B cell (primary cell): Measurements from ENCODE around the gene PGA4. TPM values are rescaled to one million over a fixed set of nuclear protein-coding genes. Genes with fewer than 3 reads are reported as not detected.
"Not testable (repeated sequence)": the region's sequence is repeated elsewhere in the genome, so short reads cannot be mapped to it uniquely, and the experiment has no call there.

Source experiments
- ATAC-seq: fragments of 200-7000 bp; cut with Tn5 transposase; one replicate; pipeline ENCODE4 v1.10.0; 2021; ENCODE audit warnings: low read depth, mild to moderate bottlenecking, moderate number of reproducible peaks, moderate library complexity
- CTCF ChIA-PET: fragments of 350-600 bp; sonication (Branson Sonifier 250); formaldehyde crosslinking; loops from one replicate; lab custom pipeline; 2021; ENCODE audit warnings: antibody characterized with exemption, inconsistent platforms; lab: Charles Lee
- POLR2A ChIA-PET: fragments of 350-600 bp; sonication (Branson Sonifier 250); formaldehyde crosslinking; loops from one replicate; lab custom pipeline; 2021; ENCODE audit warnings: antibody characterized with exemption; lab: Charles Lee
- DNase-seq: peaks from one replicate; pipeline ENCODE4 v3.0.0; 2013
- H2AFZ ChIP-seq: 2 replicates; pipeline ENCODE4 v1.6.1; 2012; ENCODE audit warnings: mild to moderate bottlenecking, low read depth, low read length; ENCODE audit not compliant: insufficient read depth, poor library complexity, severe bottlenecking
- H3K27ac ChIP-seq, 2 donors: 1 replicate in 1 of 2; 2 replicates in 1 of 2; pipeline ENCODE4 v1.5.1; 2012 to 2013; ENCODE audit warnings: low read length in 2 of 2, mild to moderate bottlenecking in 2 of 2, moderate library complexity in 1 of 2
- H3K27me3 ChIP-seq, 4 experiments: fragments of 200-600 bp in 1 of 4; sonication (generic) in 1 of 4; replicated peaks in 1 of 4; 1 replicate in 2 of 4; 2 replicates in 2 of 4; pipeline versions ENCODE4 v1.6.1 to v1.7.0; 2013 to 2016; ENCODE audit warnings: low read length in 3 of 4, mild to moderate bottlenecking in 2 of 4, mixed read lengths in 1 of 4, moderate library complexity in 1 of 4; ENCODE audit not compliant: insufficient read depth in 4 of 4, control insufficient read depth in 3 of 4; ENCODE audit errors: control extremely low read depth in 1 of 4
- H3K36me3 ChIP-seq, 2 experiments: replicated peaks in 1 of 2; 1 replicate in 1 of 2; 2 replicates in 1 of 2; pipeline versions ENCODE4 v1.6.1 to v1.7.1; 2013; ENCODE audit warnings: low read length in 1 of 2; ENCODE audit not compliant: insufficient read depth in 2 of 2, control insufficient read depth in 1 of 2; ENCODE audit errors: control extremely low read depth in 1 of 2, extremely low read depth in 1 of 2
- H3K4me1 ChIP-seq, 2 donors: fragments of 200-600 bp in 1 of 2; sonication (generic) in 1 of 2; 1 replicate in 1 of 2; 2 replicates in 1 of 2; pipeline versions ENCODE4 v1.5.1 to v1.6.1; 2013 to 2017; ENCODE audit warnings: low read length in 2 of 2; ENCODE audit not compliant: control insufficient read depth in 2 of 2, insufficient read depth in 2 of 2
- H3K4me2 ChIP-seq: replicated peaks from 2 replicates; pipeline ENCODE3; 2012; ENCODE audit warnings: mild to moderate bottlenecking, low read depth, low read length; ENCODE audit not compliant: poor library complexity, severe bottlenecking
- H3K4me3 ChIP-seq, 5 experiments: fragments of 200-600 bp in 1 of 5; sonication (generic) in 1 of 5; 1 replicate in 3 of 5; 2 replicates in 2 of 5; pipeline versions ENCODE4 v1.5.1 to v1.7.0; 2011 to 2016; ENCODE audit warnings: low read length in 4 of 5, mild to moderate bottlenecking in 4 of 5, low read depth in 2 of 5, control low read depth in 1 of 5, moderate library complexity in 1 of 5; ENCODE audit not compliant: insufficient read depth in 1 of 5; ENCODE audit errors: control extremely low read depth in 1 of 5, extremely low read depth in 1 of 5
- H3K79me2 ChIP-seq: fragments of 200-600 bp; sonication (generic); one replicate; pipeline ENCODE4 v1.6.0; 2016; ENCODE audit warnings: low read length; ENCODE audit not compliant: control insufficient read depth, insufficient read depth
- H3K9ac ChIP-seq: fragments of 200-600 bp; sonication (generic); 2 replicates; pipeline ENCODE4 v1.6.1; 2017; ENCODE audit warnings: mild to moderate bottlenecking, low read length, moderate library complexity
- H3K9me3 ChIP-seq, 3 donors: one replicate each; pipeline versions ENCODE4 v1.6.1 to v1.7.1; 2013; ENCODE audit warnings: low read length in 2 of 3; ENCODE audit not compliant: control insufficient read depth in 2 of 3, insufficient read depth in 1 of 3; ENCODE audit errors: control extremely low read depth in 1 of 3
- H4K20me1 ChIP-seq: 2 replicates; pipeline ENCODE4 v1.6.0; 2012; ENCODE audit warnings: mild to moderate bottlenecking, low read length; ENCODE audit not compliant: insufficient read depth, control insufficient read depth, poor library complexity, severe bottlenecking
- H3K27ac Mint-ChIP-seq: one replicate; pipeline ENCODE4 v1.8.0; 2021; ENCODE audit warnings: mixed read lengths
- H3K27me3 Mint-ChIP-seq: one replicate; pipeline ENCODE4 v1.8.0; 2021; ENCODE audit warnings: mixed read lengths
- H3K4me1 Mint-ChIP-seq: one replicate; pipeline ENCODE4 v1.8.0; 2021; ENCODE audit warnings: mixed read lengths
- H3K4me3 Mint-ChIP-seq: one replicate; pipeline ENCODE4 v1.8.0; 2021; ENCODE audit warnings: mixed read lengths
- H3K9me3 Mint-ChIP-seq: one replicate; pipeline ENCODE4 v1.8.0; 2022; ENCODE audit warnings: mixed read lengths; ENCODE audit not compliant: insufficient read depth
- WGBS: methylation state at CpG from one replicate; pipeline ENCODE4 v1.1.5; 2013; ENCODE audit warnings: missing lambda C conversion rate; ENCODE audit not compliant: insufficient coverage; 5-methylcytosine and 5-hydroxymethylcytosine counted together
- intact Hi-C: fragments of 100-400 bp; cut with micrococcal nuclease; formaldehyde crosslinking; loops from one replicate; pipeline ENCODE4 v1.10.0; 2022
- polyA plus RNA-seq: library from polyadenylated mRNA; depleted of rRNA; stranded (reverse); fragments of >200 nt; gene quantifications from 2 replicates; pipeline ENCODE4 v1.2.3, GENCODE V29; 2012
- total RNA-seq, 2 donors: library from RNA; stranded (reverse); fragments of 120-200 nt in 1 of 2; gene quantifications; 1 replicate in 1 of 2; 2 replicates in 1 of 2; pipeline versions ENCODE4 v1.2.3 to v1.2.4, GENCODE V29; 2013 to 2022

The PGA4 gene
- total and polyA plus RNA-seq, 2 donors (not counting 1 experiment from before 2014, with no cell fraction given), result not detected

DNA sequence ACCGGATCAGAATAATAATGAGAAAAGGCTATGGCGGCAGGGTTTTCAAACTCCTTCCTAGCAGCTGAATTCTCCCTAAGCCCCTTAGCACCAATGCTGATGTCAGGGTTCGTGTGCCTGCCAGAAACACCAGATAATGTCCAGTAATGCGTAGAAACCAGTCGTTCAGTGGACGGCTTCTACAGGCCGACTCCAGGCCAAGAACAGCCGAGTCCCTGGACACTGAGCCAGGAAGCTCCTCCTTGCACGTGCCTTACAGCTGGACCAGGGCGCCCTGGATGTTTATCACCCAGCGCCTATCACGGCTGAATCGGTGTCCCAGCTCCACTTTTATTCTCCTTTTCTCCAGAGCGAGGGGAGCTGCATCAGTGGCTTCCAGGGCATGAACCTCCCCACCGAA, 8.9 kb downstream of the PGA4 start:
- CTCF ChIA-PET, H3K27ac Mint-ChIP-seq: not testable (repeated sequence)

GRCh38 chr11:61231585-61231984, 9.4 kb downstream of the PGA4 start:
- H3K4me2 ChIP-seq, H3K27me3 ChIP-seq, H3K27ac ChIP-seq, H3K4me1 Mint-ChIP-seq, H3K4me1 ChIP-seq, H3K4me3 Mint-ChIP-seq, H3K27ac Mint-ChIP-seq, DNase-seq, H3K79me2 ChIP-seq, H4K20me1 ChIP-seq, H3K9me3 ChIP-seq, ATAC-seq, intact Hi-C loops, POLR2A ChIA-PET, H3K9ac ChIP-seq, CTCF ChIA-PET, H3K27me3 Mint-ChIP-seq, H3K9me3 Mint-ChIP-seq, H2AFZ ChIP-seq, H3K36me3 ChIP-seq, H3K4me3 ChIP-seq: not testable (repeated sequence)
- no CpG with 5 or more reads among the region's 5 CpGs for WGBS

More for the DNA sequence above, 8.9 kb downstream of the PGA4 start:
- H3K79me2 ChIP-seq, H3K4me3 ChIP-seq, intact Hi-C loops, H3K27me3 Mint-ChIP-seq, H3K4me3 Mint-ChIP-seq, H3K4me1 Mint-ChIP-seq, H3K9ac ChIP-seq, H3K9me3 ChIP-seq, DNase-seq, POLR2A ChIA-PET, H3K4me2 ChIP-seq, ATAC-seq, H3K9me3 Mint-ChIP-seq, H4K20me1 ChIP-seq, H3K27me3 ChIP-seq, H3K27ac ChIP-seq, H2AFZ ChIP-seq, H3K4me1 ChIP-seq, H3K36me3 ChIP-seq: not testable (repeated sequence)
- no CpG with 5 or more reads among the region's 15 CpGs for WGBS

DNA sequence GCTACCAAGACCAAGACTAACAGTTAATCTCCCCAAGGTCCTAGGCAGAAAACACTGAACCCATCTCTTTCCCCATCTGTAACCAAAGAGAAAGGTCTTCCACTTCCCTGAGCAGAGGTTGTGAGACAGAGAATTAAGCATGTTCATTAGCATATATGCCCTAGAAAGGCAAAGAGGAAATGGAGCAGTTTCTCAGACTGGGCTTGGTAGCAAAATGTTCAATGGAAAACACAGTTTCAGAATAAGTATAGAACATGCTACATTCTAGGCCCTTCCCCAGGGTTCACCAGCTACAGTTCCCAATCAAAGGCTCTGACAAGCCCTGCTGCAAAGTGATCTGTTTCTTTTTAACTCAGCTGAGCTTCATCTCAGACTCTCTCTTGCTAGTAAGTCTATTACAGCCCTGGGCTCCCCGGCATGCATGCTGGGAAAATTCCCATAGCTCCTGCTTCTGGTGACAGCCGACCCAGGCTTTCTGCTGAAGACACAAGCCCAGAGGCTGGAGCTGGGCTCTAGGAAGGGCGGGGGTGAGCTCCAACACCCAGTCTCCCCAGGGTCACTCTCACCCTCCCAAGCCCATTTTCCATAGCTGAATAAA, 10.5 kb downstream of the PGA4 start:
- CTCF ChIA-PET, ATAC-seq, POLR2A ChIA-PET: not testable (repeated sequence)

DNA sequence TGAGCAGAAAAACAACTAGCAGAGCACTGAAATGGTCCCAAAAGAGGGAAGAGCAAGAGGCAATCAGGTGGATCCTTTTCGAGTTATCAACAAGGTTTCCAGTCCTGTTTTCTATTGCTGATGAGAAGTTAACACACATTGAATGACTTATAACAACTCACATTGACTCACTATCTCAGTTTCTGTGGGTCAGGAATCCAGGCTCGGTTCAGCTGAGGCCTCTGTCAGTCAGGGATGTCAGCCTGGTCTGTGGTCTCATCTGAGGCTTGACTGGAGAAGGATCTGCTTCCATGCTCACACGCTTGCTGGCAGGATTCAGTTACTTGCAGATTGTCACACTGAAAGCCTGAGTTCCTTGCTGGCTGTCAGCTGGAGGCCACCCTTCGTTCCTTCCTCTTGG, 15.0 kb downstream of the PGA4 start:
- H3K9me3 Mint-ChIP-seq, H3K9ac ChIP-seq, H4K20me1 ChIP-seq, CTCF ChIA-PET, H3K4me2 ChIP-seq, H3K27me3 ChIP-seq, H3K27ac ChIP-seq, H3K4me3 ChIP-seq, POLR2A ChIA-PET, H3K4me1 ChIP-seq, intact Hi-C loops, H3K9me3 ChIP-seq, H3K4me1 Mint-ChIP-seq, H2AFZ ChIP-seq, ATAC-seq, H3K4me3 Mint-ChIP-seq, DNase-seq, H3K27ac Mint-ChIP-seq, H3K36me3 ChIP-seq, H3K79me2 ChIP-seq, H3K27me3 Mint-ChIP-seq: not testable (repeated sequence)
- no CpG with 5 or more reads among the region's 4 CpGs for WGBS

More for the DNA sequence above, 10.5 kb downstream of the PGA4 start:
- intact Hi-C loops, H3K4me3 ChIP-seq, H3K36me3 ChIP-seq, H3K4me1 ChIP-seq, H2AFZ ChIP-seq, H3K9me3 Mint-ChIP-seq, H3K9me3 ChIP-seq, H4K20me1 ChIP-seq, H3K4me3 Mint-ChIP-seq, H3K27me3 ChIP-seq, H3K4me2 ChIP-seq, DNase-seq, H3K27ac ChIP-seq, H3K79me2 ChIP-seq, H3K9ac ChIP-seq, H3K4me1 Mint-ChIP-seq, H3K27me3 Mint-ChIP-seq, H3K27ac Mint-ChIP-seq: not testable (repeated sequence)
- no CpG with 5 or more reads among the region's 3 CpGs for WGBS
